ENCODE results near the gene GPD1L. TPM values are rescaled to one million over a fixed set of nuclear protein-coding genes. Genes with fewer than 3 reads are reported as not detected.

Gene GPD1L
- total and polyA plus RNA-seq, 2 of the 4 experiments (the other 2 are of a cell fraction) = 3.9 to 7.9 TPM

DNA sequence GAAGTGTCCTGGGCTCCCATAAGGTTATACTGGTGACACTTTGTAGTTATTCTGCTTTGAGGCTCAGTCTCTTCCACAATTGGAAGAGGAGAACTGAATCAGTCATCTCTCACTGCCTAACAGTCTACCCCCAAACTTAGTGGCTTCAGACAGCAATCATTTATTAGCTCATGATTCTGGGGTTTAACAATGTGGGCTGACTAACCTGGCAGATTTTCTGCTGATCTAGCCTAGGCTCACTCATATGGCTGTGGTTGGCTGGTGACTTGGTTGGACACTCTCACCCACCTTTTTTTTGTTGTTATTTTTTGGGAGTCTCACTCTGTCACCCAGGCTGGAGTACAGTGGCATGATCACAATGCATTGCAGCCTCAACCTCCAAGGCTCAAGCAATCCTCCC is 7.1 kb downstream of the GPD1L start:
- POLR2A ChIA-PET (ENCODE audit: unreplicated experiment) = no interaction called here
- Histone ChIP-seq H3K9me3 (ENCODE audit: control insufficient read depth, insufficient read depth, low read length) (no peaks in the 10 kb centered on the region), H2BK120ac (ENCODE audit: low read depth, low read length) (no peak overlapping the region), H3K56ac (ENCODE audit: extremely low read depth, insufficient read depth, low read length) (no peak overlapping the region), H4K8ac (ENCODE audit: low read depth in 2 of 2, low read length in 2 of 2) (no peak overlapping the region), H3K27me3 (ENCODE audit: control insufficient read depth, insufficient read depth, low read length) (no peaks in the 10 kb centered on the region), H3K79me1 (ENCODE audit: low read depth in 1 of 2, low read length in 2 of 2) (no peaks in the 10 kb centered on the region), H3K18ac (ENCODE audit: low read depth, low read length) (no peak overlapping the region), H2BK15ac (ENCODE audit: low read depth, low read length) (no peak overlapping the region), H3K9me1 (ENCODE audit: insufficient read depth, low read length) (no peaks in the 10 kb centered on the region), H3K14ac (replicated peaks; ENCODE audit: low read depth, low read length) (no peak overlapping the region), H2BK5ac (ENCODE audit: low read depth, low read length, poor library complexity, severe bottlenecking) (no peak overlapping the region), H4K20me1 (ENCODE audit: insufficient read depth, low read length) (no peaks in the 10 kb centered on the region), H2AK5ac (ENCODE audit: low read depth, low read length) (no peak overlapping the region), H3K9ac (ENCODE audit: low read depth, low read length) (no peak overlapping the region), H3K27ac (ENCODE audit: insufficient read depth, low read length) (no peak overlapping the region), H4K91ac (ENCODE audit: insufficient read depth, low read depth, low read length) (no peak overlapping the region), H3K4me1 (ENCODE audit: control insufficient read depth, insufficient read depth, low read length) (peaks cover 3% of the 10 kb centered on the region; the same call in 1 of the 2 replicates), H3K4me3 (ENCODE audit: insufficient read depth, low read depth, low read length) (no peak overlapping the region), H3K4ac (ENCODE audit: low read depth, low read length) (no peak overlapping the region), H2AFZ (replicated peaks; ENCODE audit: low read length, poor library complexity) (no peak overlapping the region), H4K5ac (ENCODE audit: low read depth, low read length) (no peak overlapping the region), H3K36me3 (ENCODE audit: control insufficient read depth, insufficient read depth, low read length) (no peaks in the 10 kb centered on the region), H3K23ac (ENCODE audit: low read depth, low read length) (no peak overlapping the region), H3K4me2 (ENCODE audit: low read depth, low read length) (no peak overlapping the region), H2BK20ac (ENCODE audit: low read depth, low read length) (no peak overlapping the region), H2AK9ac (replicated peaks; ENCODE audit: low read depth, low read length, poor library complexity) (no peak overlapping the region)
- dilution Hi-C loops (cut with HindIII; ENCODE audit: low sequenced_read_pairs, unreplicated experiment) (no loop called here), in situ Hi-C loops (cut with MboI; ENCODE audit: low sequenced_read_pairs) (no loop called here), intact Hi-C loops (cut with micrococcal nuclease) (no loop called here)
- ATAC-seq (ENCODE audit: low read depth) (no peak), DNase-seq (no peak)
- CTCF ChIA-PET = no interaction called here
- TF ChIP-seq POLR2A (IDR thresholded peaks at IDR 0.05; ENCODE audit: low read depth, low read length) (no peak), RAD21 (IDR thresholded peaks at IDR 0.05; ENCODE audit: low read length) (no peak), NFE2L2 (IDR thresholded peaks at IDR 0.05; ENCODE audit: low read depth, low read length) (no peak), SMC3 (IDR thresholded peaks at IDR 0.05; ENCODE audit: low read depth, low read length) (no peak), RFX5 (IDR thresholded peaks at IDR 0.05; ENCODE audit: low read depth, low read length) (no peak)
- TF ChIP-seq, protein P1, sequence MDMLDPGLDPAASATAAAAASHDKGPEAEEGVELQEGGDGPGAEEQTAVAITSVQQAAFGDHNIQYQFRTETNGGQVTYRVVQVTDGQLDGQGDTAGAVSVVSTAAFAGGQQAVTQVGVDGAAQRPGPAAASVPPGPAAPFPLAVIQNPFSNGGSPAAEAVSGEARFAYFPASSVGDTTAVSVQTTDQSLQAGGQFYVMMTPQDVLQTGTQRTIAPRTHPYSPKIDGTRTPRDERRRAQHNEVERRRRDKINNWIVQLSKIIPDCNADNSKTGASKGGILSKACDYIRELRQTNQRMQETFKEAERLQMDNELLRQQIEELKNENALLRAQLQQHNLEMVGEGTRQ (IDR thresholded peaks at IDR 0.05; ENCODE audit: low read depth, low read length) = no peak
- BruUV-seq (replicated peaks) = no TSS peak
